HepG2 (cell line): ENCODE data around the gene JMJD8. TPM values are rescaled to one million over a fixed set of nuclear protein-coding genes. Genes with fewer than 3 reads are reported as not detected.

Experiments used
- ATRX ChIP-seq: sonication (generic); formaldehyde crosslinking; IDR thresholded peaks from 2 replicates; pipeline ENCODE4 v1.4.0; 2020; ENCODE audit warnings: missing genetic modification reagents, borderline replicate concordance
- DNMT3B ChIP-seq: conservative IDR thresholded peaks from 2 replicates; pipeline ENCODE4 v1.6.1; 2016; ENCODE audit warnings: missing biosample characterization, control low read depth
- EZH2 ChIP-seq: conservative IDR thresholded peaks from 2 replicates; pipeline ENCODE4 v1.6.1; 2012; ENCODE audit warnings: mild to moderate bottlenecking, low read depth, low read length, moderate library complexity
- HNRNPLL ChIP-seq: fragments of 200-400 bp; formaldehyde crosslinking; IDR thresholded peaks from 2 replicates; pipeline ENCODE4 v1.6.1; 2017; ENCODE audit warnings: mild to moderate bottlenecking, low read depth, low read length; ENCODE audit not compliant: poor library complexity, severe bottlenecking
- KDM2A ChIP-seq: sonication (generic); formaldehyde crosslinking; IDR thresholded peaks from 2 replicates; pipeline ENCODE4 v1.4.0; 2020; ENCODE audit warnings: low read depth, missing genetic modification reagents, borderline replicate concordance
- KLF11 ChIP-seq: IDR thresholded peaks from 2 replicates; pipeline ENCODE4 v1.6.1; 2016; ENCODE audit warnings: missing compliant biosample characterization
- KLF6 ChIP-seq: IDR thresholded peaks from 2 replicates; pipeline ENCODE4 v1.8.0; 2016; ENCODE audit warnings: missing biosample characterization, missing genetic modification reagents
- MTF1 ChIP-seq: sonication (generic); formaldehyde crosslinking; IDR thresholded peaks from 2 replicates; pipeline ENCODE4 v1.5.0; 2020; ENCODE audit warnings: missing genetic modification reagents
- MZF1 ChIP-seq: sonication (generic); formaldehyde crosslinking; IDR thresholded peaks from 2 replicates; pipeline ENCODE4 v1.8.1; 2023; ENCODE audit warnings: mild to moderate bottlenecking, missing genetic modification reagents, borderline replicate concordance
- POGZ ChIP-seq: sonication (generic); formaldehyde crosslinking; IDR thresholded peaks from 2 replicates; pipeline ENCODE4 v1.4.0; 2020; ENCODE audit warnings: mild to moderate bottlenecking, missing genetic modification reagents
- SALL1 ChIP-seq: sonication (generic); formaldehyde crosslinking; IDR thresholded peaks from 2 replicates; pipeline ENCODE4 v1.8.0; 2022; ENCODE audit warnings: mild to moderate bottlenecking, missing genetic modification reagents
- SPEN ChIP-seq: sonication (generic); formaldehyde crosslinking; IDR thresholded peaks from 2 replicates; pipeline ENCODE4 v1.5.1; 2020; ENCODE audit warnings: low read depth, mild to moderate bottlenecking, missing genetic modification reagents
- ZBTB8A ChIP-seq: sonication (generic); formaldehyde crosslinking; IDR thresholded peaks from 2 replicates; pipeline ENCODE4 v1.4.0; 2020; ENCODE audit warnings: mild to moderate bottlenecking, low read depth, missing genetic modification reagents, borderline replicate concordance
- ZFY ChIP-seq: sonication (generic); formaldehyde crosslinking; IDR thresholded peaks from 2 replicates; pipeline ENCODE4 v1.4.0; 2020; ENCODE audit warnings: missing genetic modification reagents
- ZNF20 ChIP-seq: sonication (generic); formaldehyde crosslinking; IDR thresholded peaks from 2 replicates; pipeline ENCODE4 v1.4.0; 2020; ENCODE audit warnings: mild to moderate bottlenecking, moderate library complexity, missing genetic modification reagents
- ZNF382 ChIP-seq: sonication (generic); formaldehyde crosslinking; IDR thresholded peaks from 2 replicates; pipeline ENCODE4 v1.5.0; 2020; ENCODE audit warnings: missing genetic modification reagents, mild to moderate bottlenecking, borderline replicate concordance
- ZNF451 ChIP-seq: sonication (generic); formaldehyde crosslinking; IDR thresholded peaks from 2 replicates; pipeline ENCODE4 v1.5.0; 2020; ENCODE audit warnings: mild to moderate bottlenecking, missing genetic modification reagents
- ZNF510 ChIP-seq: sonication (generic); formaldehyde crosslinking; IDR thresholded peaks from 2 replicates; pipeline ENCODE4 v1.4.0; 2020; ENCODE audit warnings: low read depth, mild to moderate bottlenecking, missing genetic modification reagents
- ZNF543 ChIP-seq: sonication (generic); formaldehyde crosslinking; IDR thresholded peaks from 2 replicates; pipeline ENCODE4 v1.4.0; 2020; ENCODE audit warnings: mild to moderate bottlenecking, missing genetic modification reagents
- ZNF552 ChIP-seq: sonication (generic); formaldehyde crosslinking; IDR thresholded peaks from 2 replicates; pipeline ENCODE4 v1.9.0; 2022; ENCODE audit warnings: missing genetic modification reagents, mild to moderate bottlenecking, borderline replicate concordance
- ZNF710 ChIP-seq: sonication (generic); formaldehyde crosslinking; IDR thresholded peaks from 2 replicates; pipeline ENCODE4 v1.5.0; 2020; ENCODE audit warnings: mild to moderate bottlenecking, missing genetic modification reagents, borderline replicate concordance
- ZSCAN12 ChIP-seq: sonication (generic); formaldehyde crosslinking; IDR thresholded peaks from 2 replicates; pipeline ENCODE4 v1.9.0; 2021; ENCODE audit warnings: mild to moderate bottlenecking, missing genetic modification reagents
- polyA plus RNA-seq, 8 experiments: library from polyadenylated mRNA; depleted of rRNA in 3 of 8; stranded (reverse) in 7 of 8; unstranded in 1 of 8; fragments of >200 nt; fragmentation: Illumina TruSeq in 4 of 8; extraction: Trizol in 4 of 8; gene quantifications; 2 replicates each; pipeline versions ENCODE4 v1.2.1 to v1.2.3, GENCODE V29; 2011 to 2016; ENCODE audit warnings: low read depth in 4 of 8, missing spikeins in 1 of 8, mixed read lengths in 1 of 8; ENCODE audit not compliant: insufficient read depth in 1 of 8
- total RNA-seq, 5 experiments: library from RNA; depleted of rRNA; stranded (reverse); fragments of >200 nt; fragmentation: Illumina TruSeq; extraction: Trizol; gene quantifications; 2 replicates each; pipeline ENCODE4 v1.2.3, GENCODE V29; 2016; ENCODE audit warnings: low read depth in 1 of 5
- TF ChIP-seq, protein P1 (sequence below): sonication (generic); formaldehyde crosslinking; IDR thresholded peaks from 2 replicates; pipeline ENCODE4 v1.8.1; 2023; ENCODE audit warnings: mild to moderate bottlenecking, moderate library complexity, missing genetic modification reagents
- TF ChIP-seq, protein P2 (sequence below): IDR thresholded peaks from 2 replicates; pipeline ENCODE4 v1.6.1; 2016; ENCODE audit warnings: missing compliant biosample characterization, missing genetic modification reagents, borderline replicate concordance

JMJD8 gene
- total and polyA plus RNA-seq, 2 of the 13 experiments (the other 11 are each of a cell fraction or from before 2014, with no cell fraction given) = 2.6 to 11.8 TPM

DNA sequence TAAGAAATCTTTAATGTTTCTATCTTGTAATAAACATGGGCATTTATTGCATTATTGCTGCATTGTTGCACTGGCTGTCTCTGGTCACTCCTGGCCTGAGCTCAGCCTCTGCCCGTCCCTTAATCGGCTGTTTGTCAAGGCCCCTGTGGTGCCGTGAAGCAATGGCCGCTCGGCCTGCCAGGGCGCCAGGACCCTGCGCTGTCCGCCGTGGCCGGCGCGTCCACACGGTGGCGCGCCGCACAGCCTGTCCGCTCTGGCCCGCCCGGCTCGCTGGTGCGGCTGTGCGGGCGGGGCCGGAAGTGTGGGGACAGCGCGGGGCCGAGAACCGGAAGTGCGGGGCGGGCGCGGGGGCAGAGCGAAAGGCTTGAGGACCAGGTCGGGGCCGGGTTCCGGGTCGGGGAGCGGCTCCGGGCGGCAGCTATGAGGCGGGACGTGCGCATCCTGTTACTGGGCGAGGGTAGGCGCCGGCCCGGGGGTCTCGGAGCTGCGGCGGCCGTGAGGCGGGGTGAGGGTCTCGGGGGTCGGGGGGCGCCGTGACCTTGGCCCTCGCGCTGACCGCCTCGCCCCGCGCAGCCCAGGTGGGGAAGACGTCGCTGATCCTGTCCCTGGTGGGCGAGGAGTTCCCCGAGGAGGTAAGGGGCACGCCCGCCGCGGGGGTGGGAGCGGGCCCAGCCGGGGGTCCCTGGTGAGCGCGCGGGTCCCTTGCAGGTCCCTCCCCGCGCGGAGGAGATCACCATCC, 16.2 kb downstream of the JMJD8 start, which contains the start of gene RHOT2 (continued):
- no peak for TF ChIP-seq EZH2
- TF ChIP-seq SALL1 (CRISPR knock-in tag) = peak; percentile 92
- TF ChIP-seq ATRX (CRISPR knock-in tag) = no peak
- TF ChIP-seq ZFY = peak; percentile 91
- TF ChIP-seq KLF6 = 0 out of 2 replicates have a peak, but pooled peaks have one; percentile 58
- TF ChIP-seq ZNF20 (CRISPR knock-in tag) = no peak
- peak; percentile 78; the same call in 1 of the 2 replicates for TF ChIP-seq ZNF451
- TF ChIP-seq KDM2A (CRISPR knock-in tag) = peak; percentile 78; the same call in 1 of the 2 replicates
- TF ChIP-seq MZF1 = no peak
- TF ChIP-seq, protein P1, sequence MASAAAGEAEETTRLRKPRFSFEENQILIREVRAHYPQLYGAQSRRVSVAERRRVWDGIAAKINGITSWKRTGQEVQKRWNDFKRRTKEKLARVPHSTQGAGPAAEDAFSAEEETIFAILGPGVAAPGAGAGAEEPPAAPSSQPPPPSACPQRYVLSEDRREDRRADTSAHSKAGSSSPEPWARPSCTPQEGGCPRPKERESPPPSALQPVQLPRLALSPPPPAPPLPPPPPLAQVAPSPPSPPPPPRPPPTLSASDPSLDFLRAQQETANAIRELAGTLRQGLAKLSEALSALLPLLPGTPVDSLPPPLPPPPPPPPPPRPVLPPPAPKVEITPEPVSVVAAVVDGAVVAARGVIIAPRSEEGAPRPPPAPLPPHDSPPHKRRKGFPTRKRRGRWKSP = peak; percentile 73; the same call in 1 of the 2 replicates
- TF ChIP-seq ZNF543 (CRISPR knock-in tag) = peak; percentile 59; the same call in 1 of the 2 replicates
- TF ChIP-seq HNRNPLL = peak; percentile 53
- no peak for TF ChIP-seq ZNF552 (CRISPR knock-in tag)
- 0 out of 2 replicates have a peak, but pooled peaks have one; percentile 66 for TF ChIP-seq ZSCAN12
- no peak for TF ChIP-seq ZNF510
- 0 out of 2 replicates have a peak, but pooled peaks have one; percentile 80 for TF ChIP-seq MTF1 (CRISPR knock-in tag)
- no peak for TF ChIP-seq ZNF710 (CRISPR knock-in tag)
- TF ChIP-seq KLF11 (CRISPR knock-in tag) = no peak
- no peak for TF ChIP-seq ZBTB8A (CRISPR knock-in tag)
- TF ChIP-seq DNMT3B = no peak
- TF ChIP-seq SPEN (CRISPR knock-in tag) = peak; percentile 99
- TF ChIP-seq POGZ (CRISPR knock-in tag) = peak; percentile 57
- no peak for TF ChIP-seq ZNF382
- TF ChIP-seq, protein P2, sequence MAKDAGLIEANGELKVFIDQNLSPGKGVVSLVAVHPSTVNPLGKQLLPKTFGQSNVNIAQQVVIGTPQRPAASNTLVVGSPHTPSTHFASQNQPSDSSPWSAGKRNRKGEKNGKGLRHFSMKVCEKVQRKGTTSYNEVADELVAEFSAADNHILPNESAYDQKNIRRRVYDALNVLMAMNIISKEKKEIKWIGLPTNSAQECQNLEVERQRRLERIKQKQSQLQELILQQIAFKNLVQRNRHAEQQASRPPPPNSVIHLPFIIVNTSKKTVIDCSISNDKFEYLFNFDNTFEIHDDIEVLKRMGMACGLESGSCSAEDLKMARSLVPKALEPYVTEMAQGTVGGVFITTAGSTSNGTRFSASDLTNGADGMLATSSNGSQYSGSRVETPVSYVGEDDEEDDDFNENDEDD (CRISPR knock-in tag) = peak; percentile 93
